Liver (tissue), 9 donors: ENCODE measurements around the gene TGFBR3. TPM values are rescaled to one million over a fixed set of nuclear protein-coding genes. Genes with fewer than 3 reads are reported as not detected.

Source experiments
- DNase-seq: peaks from one replicate; pipeline ENCODE4 v3.0.0-alpha.2; 2017; ENCODE audit warnings: low spot score
- H3K27ac ChIP-seq, 2 donors: one replicate each; pipeline ENCODE4 v1.7.0; 2013; ENCODE audit warnings: inconsistent platforms in 2 of 2, low read length in 2 of 2, control low read depth in 1 of 2, low read depth in 1 of 2, mild to moderate bottlenecking in 1 of 2
- H3K27me3 ChIP-seq, 4 donors: one replicate each; pipeline versions ENCODE4 v1.6.1 to v1.7.0; 2013; ENCODE audit warnings: low read length in 3 of 4, inconsistent platforms in 1 of 4, mild to moderate bottlenecking in 1 of 4, moderate library complexity in 1 of 4; ENCODE audit not compliant: control insufficient read depth in 4 of 4, insufficient read depth in 4 of 4
- H3K36me3 ChIP-seq, 4 donors: one replicate each; pipeline versions ENCODE4 v1.6.1 to v1.7.0; 2013; ENCODE audit warnings: low read length in 3 of 4, mild to moderate bottlenecking in 3 of 4, low read depth in 1 of 4, moderate library complexity in 1 of 4; ENCODE audit not compliant: control insufficient read depth in 4 of 4, insufficient read depth in 3 of 4
- H3K4me1 ChIP-seq, 4 donors: one replicate each; pipeline versions ENCODE4 v1.6.1 to v1.7.0; 2013; ENCODE audit warnings: low read length in 3 of 4, mild to moderate bottlenecking in 3 of 4, moderate library complexity in 1 of 4; ENCODE audit not compliant: control insufficient read depth in 4 of 4, insufficient read depth in 4 of 4
- H3K4me3 ChIP-seq, 3 donors: one replicate each; pipeline versions ENCODE4 v1.6.1 to v1.7.0; 2013; ENCODE audit warnings: low read length in 3 of 3, control low read depth in 1 of 3, low read depth in 1 of 3, mild to moderate bottlenecking in 1 of 3
- H3K9ac ChIP-seq, 2 donors: one replicate each; pipeline ENCODE4 v1.7.0; 2013; ENCODE audit warnings: low read length in 2 of 2, mild to moderate bottlenecking in 2 of 2, moderate library complexity in 2 of 2, control low read depth in 1 of 2, low read depth in 1 of 2
- H3K9me3 ChIP-seq, 4 donors: one replicate each; pipeline versions ENCODE4 v1.6.1 to v1.7.0; 2013; ENCODE audit warnings: low read length in 3 of 4; ENCODE audit not compliant: control insufficient read depth in 4 of 4
- FOXA1 ChIP-seq: IDR thresholded peaks from 2 replicates; pipeline ENCODE4 v1.6.1; 2016; ENCODE audit warnings: antibody characterized with exemption
- FOXA2 ChIP-seq: IDR thresholded peaks from 2 replicates; pipeline ENCODE4 v1.6.1; 2016; ENCODE audit warnings: antibody characterized with exemption
- GABPA ChIP-seq, 2 donors: IDR thresholded peaks in 1 of 2; conservative IDR thresholded peaks in 1 of 2; 2 replicates each; pipeline ENCODE4 v1.6.1; 2016; ENCODE audit warnings: antibody characterized with exemption in 2 of 2, mild to moderate bottlenecking in 1 of 2, moderate library complexity in 1 of 2
- HNF4A ChIP-seq, 2 donors: conservative IDR thresholded peaks; 2 replicates each; pipeline ENCODE4 v1.6.1; 2016; ENCODE audit warnings: antibody characterized with exemption in 2 of 2, mild to moderate bottlenecking in 2 of 2
- HNF4G ChIP-seq: IDR thresholded peaks from 2 replicates; pipeline ENCODE4 v1.6.1; 2016; ENCODE audit warnings: antibody characterized with exemption
- JUND ChIP-seq, 2 donors: IDR thresholded peaks; 2 replicates each; pipeline ENCODE4 v1.6.1; 2016; ENCODE audit warnings: antibody characterized with exemption in 2 of 2
- NR2F2 ChIP-seq: IDR thresholded peaks from 2 replicates; pipeline ENCODE4 v1.6.1; 2016; ENCODE audit warnings: antibody characterized with exemption
- RAD21 ChIP-seq, 2 donors: IDR thresholded peaks; 2 replicates each; pipeline ENCODE4 v1.6.1; 2016; ENCODE audit warnings: antibody characterized with exemption in 2 of 2, mild to moderate bottlenecking in 2 of 2
- RXRA ChIP-seq, 2 donors: IDR thresholded peaks; 2 replicates each; pipeline ENCODE4 v1.6.1; 2017 to 2018; ENCODE audit warnings: antibody characterized with exemption in 2 of 2, mild to moderate bottlenecking in 1 of 2
- SP1 ChIP-seq: IDR thresholded peaks from 2 replicates; pipeline ENCODE4 v1.6.1; 2018; ENCODE audit warnings: antibody characterized with exemption, mild to moderate bottlenecking
- TAF1 ChIP-seq: conservative IDR thresholded peaks from 2 replicates; pipeline ENCODE4 v1.6.1; 2016; ENCODE audit warnings: antibody characterized with exemption, mild to moderate bottlenecking
- YY1 ChIP-seq: IDR thresholded peaks from 2 replicates; pipeline ENCODE4 v1.6.1; 2016; ENCODE audit warnings: antibody characterized with exemption, mild to moderate bottlenecking
- WGBS: extraction: QIAGEN DNeasy Blood & Tissue Kit; methylation state at CpG from one replicate; pipeline ENCODE4 v1.1.7; 2013; 5-methylcytosine and 5-hydroxymethylcytosine counted together
- polyA plus RNA-seq, 2 donors: library from polyadenylated mRNA; stranded (reverse) in 1 of 2; unstranded in 1 of 2; fragments of 200-250 nt in 1 of 2; fragments of >200 nt in 1 of 2; fragmentation: Nextera tagmentation in 1 of 2; extraction: Ambion mirVana in 1 of 2; gene quantifications; one replicate each; pipeline versions ENCODE4 v1.2.1 to v1.2.3, GENCODE V29; 2013 to 2015
- total RNA-seq, 2 donors: library from RNA; depleted of rRNA; stranded (reverse); fragments of >200 nt; gene quantifications; one replicate each; pipeline ENCODE4 v1.2.3, GENCODE V29; 2014
- TF ChIP-seq, protein P1 (sequence below): IDR thresholded peaks from 2 replicates; pipeline ENCODE4 v1.6.1; 2016; ENCODE audit warnings: antibody characterized with exemption
- TF ChIP-seq, protein P2 (sequence below): IDR thresholded peaks from 2 replicates; pipeline ENCODE4 v1.6.1; 2016; ENCODE audit warnings: antibody characterized with exemption, mild to moderate bottlenecking
- TF ChIP-seq, protein P3 (sequence below): IDR thresholded peaks from 2 replicates; pipeline ENCODE4 v1.6.1; 2016; ENCODE audit warnings: antibody characterized with exemption
- donor health status: healthy.
- donor health status: healthy.
- donor health status: healthy.
- donor health status: healthy.
- donor health status: healthy.

Gene TGFBR3
- total and polyA plus RNA-seq, 4 donors, result 6.1 to 19.3 (median 9.9) TPM

DNA sequence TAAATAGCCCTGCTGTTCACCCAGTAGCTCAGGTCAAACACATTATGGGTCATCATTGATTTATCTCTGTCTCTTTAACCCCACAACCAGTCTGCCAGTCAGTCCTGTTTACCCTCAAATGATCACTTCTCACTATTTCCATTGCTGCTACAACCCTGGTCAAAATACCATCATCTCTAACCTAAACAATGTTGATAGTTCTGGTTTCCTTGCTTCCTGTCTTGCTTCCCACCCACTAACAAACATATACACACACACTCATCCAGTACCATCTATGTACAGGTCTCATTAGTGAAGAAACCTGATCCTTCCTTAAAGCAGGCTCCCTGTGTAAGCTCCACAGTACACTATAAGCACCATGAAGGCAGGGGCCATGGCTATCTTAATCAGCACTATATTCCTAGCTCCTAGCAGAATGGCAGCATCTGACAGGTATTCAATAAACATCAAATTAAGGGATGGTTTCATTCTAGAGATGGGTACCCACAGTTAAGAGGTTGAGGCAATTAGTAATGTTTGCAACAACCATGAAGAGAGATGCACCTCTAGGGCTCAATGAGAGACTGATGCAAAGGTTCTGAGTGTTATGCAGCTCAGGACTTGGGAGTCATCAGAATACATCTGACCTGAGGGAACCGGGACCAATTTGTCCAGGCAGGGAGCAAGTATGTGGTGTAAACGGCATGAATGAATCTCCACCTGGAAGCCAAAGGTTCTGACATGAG, 10.0 kb upstream of the TGFBR3 start:
- no peaks in the 10 kb centered on the region for H3K9me3 ChIP-seq
- H3K27ac ChIP-seq, result no peak overlapping the region
- no peak for DNase-seq
- peaks cover 0 to 4% (median 2%) of the 10 kb centered on the region in 4 donors for H3K4me1 ChIP-seq
- 55% methylated on average over 2 of the region's 2 CpGs for WGBS
- H3K4me3 ChIP-seq, result no peak overlapping the region
- H3K27me3 ChIP-seq, result no peaks in the 10 kb centered on the region
- no peaks in the 10 kb centered on the region for H3K36me3 ChIP-seq
- TF ChIP-seq JUND (IDR thresholded peaks at IDR 0.05), result peak in 1 of 2 donors; percentile 52
- no peak for TF ChIP-seq GABPA (IDR thresholded peaks at IDR 0.05 in 1 of 2, conservative IDR thresholded peaks at IDR 0.05 in 1 of 2)
- TF ChIP-seq, protein P1, sequence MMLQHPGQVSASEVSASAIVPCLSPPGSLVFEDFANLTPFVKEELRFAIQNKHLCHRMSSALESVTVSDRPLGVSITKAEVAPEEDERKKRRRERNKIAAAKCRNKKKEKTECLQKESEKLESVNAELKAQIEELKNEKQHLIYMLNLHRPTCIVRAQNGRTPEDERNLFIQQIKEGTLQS, result no peak
- TF ChIP-seq FOXA2, result peak; percentile 31
- TF ChIP-seq NR2F2, result no peak
- TF ChIP-seq HNF4A (conservative IDR thresholded peaks at IDR 0.05), result peak in 1 of 2 donors; percentile 40
- TF ChIP-seq TAF1, result no peak
- TF ChIP-seq HNF4G, result no peak
- TF ChIP-seq RXRA (IDR thresholded peaks at IDR 0.05), result peak in 1 of 2 donors; percentile 72
- no peak overlapping the region for H3K9ac ChIP-seq

DNA sequence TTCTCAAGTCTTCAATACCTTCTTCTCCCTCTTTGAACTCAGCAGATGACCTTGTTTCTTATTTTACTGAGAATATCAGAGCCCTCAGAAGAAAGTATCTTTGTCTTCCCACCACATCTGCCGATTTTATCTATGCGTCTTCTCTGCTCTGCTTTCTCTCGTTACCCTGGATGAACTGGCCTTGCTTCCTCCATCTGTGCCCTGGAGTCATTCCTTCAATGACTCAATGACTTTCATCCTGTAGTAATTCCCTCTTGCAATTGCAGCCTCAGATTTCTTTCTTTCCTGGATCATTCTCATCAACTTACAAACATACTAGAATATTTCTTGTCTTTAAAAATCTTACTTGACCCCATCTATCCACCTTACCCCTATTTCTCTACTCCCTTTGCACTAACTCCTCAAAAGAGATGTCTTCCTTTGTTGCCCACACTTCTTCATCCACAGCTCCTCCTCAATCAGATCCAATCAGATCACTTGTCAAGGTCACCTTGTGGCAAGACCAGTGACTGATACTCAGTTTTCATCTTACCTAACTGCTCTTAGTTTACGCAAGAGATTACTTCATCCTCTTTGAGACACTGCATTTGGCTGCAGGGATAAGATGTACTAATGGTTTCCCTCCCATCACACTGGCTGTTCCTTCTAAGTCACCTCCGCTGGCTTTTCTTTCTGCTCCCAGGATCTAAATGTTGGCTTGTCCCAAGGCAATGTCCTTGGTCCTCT, 8.2 kb upstream of the TGFBR3 start:
- Histone ChIP-seq H3K4me1 (peaks cover 0 to 4% (median 2%) of the 10 kb centered on the region in 4 donors), H3K9ac (no peak overlapping the region), H3K4me3 (no peak overlapping the region), H3K27ac (no peak overlapping the region), H3K36me3 (no peaks in the 10 kb centered on the region), H3K27me3 (no peaks in the 10 kb centered on the region), H3K9me3 (no peaks in the 10 kb centered on the region)
- TF ChIP-seq YY1, result no peak
- 93% methylated on average over 5 of the region's 5 CpGs for WGBS
- no peak for DNase-seq

DNA sequence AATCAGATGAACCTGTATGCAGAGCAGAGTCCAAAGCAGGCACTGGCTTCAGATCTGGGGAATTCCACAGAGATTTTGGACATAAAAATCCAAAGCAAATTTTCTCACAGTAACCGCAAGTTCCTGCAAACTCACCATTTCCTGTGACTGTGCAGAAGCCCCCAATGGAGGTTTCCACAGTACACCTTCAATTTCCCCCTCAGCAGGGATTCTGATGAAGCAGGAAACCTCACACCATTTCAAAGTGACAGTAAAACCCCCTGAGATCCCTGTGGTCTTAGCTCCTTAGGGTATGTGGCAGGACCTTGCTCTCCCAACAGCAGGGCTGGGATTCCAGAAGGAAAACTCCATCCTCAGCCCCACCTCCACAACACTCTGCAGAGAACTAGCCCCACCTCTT, 6.0 kb upstream of the TGFBR3 start:
- H3K36me3 ChIP-seq, result no peaks in the 10 kb centered on the region
- H3K27me3 ChIP-seq, result no peaks in the 10 kb centered on the region
- peaks cover 0 to 4% (median 2%) of the 10 kb centered on the region in 4 donors for H3K4me1 ChIP-seq
- TF ChIP-seq HNF4G, result no peak
- TF ChIP-seq FOXA1, result no peak
- no peak for TF ChIP-seq FOXA2
- TF ChIP-seq NR2F2, result no peak
- TF ChIP-seq TAF1, result no peak
- no peak for TF ChIP-seq HNF4A (conservative IDR thresholded peaks at IDR 0.05)
- TF ChIP-seq, protein P2, sequence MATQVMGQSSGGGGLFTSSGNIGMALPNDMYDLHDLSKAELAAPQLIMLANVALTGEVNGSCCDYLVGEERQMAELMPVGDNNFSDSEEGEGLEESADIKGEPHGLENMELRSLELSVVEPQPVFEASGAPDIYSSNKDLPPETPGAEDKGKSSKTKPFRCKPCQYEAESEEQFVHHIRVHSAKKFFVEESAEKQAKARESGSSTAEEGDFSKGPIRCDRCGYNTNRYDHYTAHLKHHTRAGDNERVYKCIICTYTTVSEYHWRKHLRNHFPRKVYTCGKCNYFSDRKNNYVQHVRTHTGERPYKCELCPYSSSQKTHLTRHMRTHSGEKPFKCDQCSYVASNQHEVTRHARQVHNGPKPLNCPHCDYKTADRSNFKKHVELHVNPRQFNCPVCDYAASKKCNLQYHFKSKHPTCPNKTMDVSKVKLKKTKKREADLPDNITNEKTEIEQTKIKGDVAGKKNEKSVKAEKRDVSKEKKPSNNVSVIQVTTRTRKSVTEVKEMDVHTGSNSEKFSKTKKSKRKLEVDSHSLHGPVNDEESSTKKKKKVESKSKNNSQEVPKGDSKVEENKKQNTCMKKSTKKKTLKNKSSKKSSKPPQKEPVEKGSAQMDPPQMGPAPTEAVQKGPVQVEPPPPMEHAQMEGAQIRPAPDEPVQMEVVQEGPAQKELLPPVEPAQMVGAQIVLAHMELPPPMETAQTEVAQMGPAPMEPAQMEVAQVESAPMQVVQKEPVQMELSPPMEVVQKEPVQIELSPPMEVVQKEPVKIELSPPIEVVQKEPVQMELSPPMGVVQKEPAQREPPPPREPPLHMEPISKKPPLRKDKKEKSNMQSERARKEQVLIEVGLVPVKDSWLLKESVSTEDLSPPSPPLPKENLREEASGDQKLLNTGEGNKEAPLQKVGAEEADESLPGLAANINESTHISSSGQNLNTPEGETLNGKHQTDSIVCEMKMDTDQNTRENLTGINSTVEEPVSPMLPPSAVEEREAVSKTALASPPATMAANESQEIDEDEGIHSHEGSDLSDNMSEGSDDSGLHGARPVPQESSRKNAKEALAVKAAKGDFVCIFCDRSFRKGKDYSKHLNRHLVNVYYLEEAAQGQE, result no peak
- TF ChIP-seq GABPA (IDR thresholded peaks at IDR 0.05 in 1 of 2, conservative IDR thresholded peaks at IDR 0.05 in 1 of 2), result no peak
- TF ChIP-seq RAD21 (IDR thresholded peaks at IDR 0.05), result no peak
- TF ChIP-seq SP1, result no peak
- TF ChIP-seq, protein P3, sequence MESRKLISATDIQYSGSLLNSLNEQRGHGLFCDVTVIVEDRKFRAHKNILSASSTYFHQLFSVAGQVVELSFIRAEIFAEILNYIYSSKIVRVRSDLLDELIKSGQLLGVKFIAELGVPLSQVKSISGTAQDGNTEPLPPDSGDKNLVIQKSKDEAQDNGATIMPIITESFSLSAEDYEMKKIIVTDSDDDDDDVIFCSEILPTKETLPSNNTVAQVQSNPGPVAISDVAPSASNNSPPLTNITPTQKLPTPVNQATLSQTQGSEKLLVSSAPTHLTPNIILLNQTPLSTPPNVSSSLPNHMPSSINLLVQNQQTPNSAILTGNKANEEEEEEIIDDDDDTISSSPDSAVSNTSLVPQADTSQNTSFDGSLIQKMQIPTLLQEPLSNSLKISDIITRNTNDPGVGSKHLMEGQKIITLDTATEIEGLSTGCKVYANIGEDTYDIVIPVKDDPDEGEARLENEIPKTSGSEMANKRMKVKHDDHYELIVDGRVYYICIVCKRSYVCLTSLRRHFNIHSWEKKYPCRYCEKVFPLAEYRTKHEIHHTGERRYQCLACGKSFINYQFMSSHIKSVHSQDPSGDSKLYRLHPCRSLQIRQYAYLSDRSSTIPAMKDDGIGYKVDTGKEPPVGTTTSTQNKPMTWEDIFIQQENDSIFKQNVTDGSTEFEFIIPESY, result no peak
- no peak overlapping the region for H3K9ac ChIP-seq
- no peaks in the 10 kb centered on the region for H3K9me3 ChIP-seq
- DNase-seq, result no peak
- no peak overlapping the region for H3K27ac ChIP-seq
- H3K4me3 ChIP-seq, result no peak overlapping the region
- WGBS, result 34% methylated on average over 1 of the region's 1 CpG
